Measurements from ENCODE around the gene PCYT2. TPM values are rescaled to one million over a fixed set of nuclear protein-coding genes. Genes with fewer than 3 reads are reported as not detected.

PCYT2 gene
- total RNA-seq, 1 experiment from 2014 or later, result 31.4 TPM

- TF ChIP-seq ZSCAN18 (CRISPR knock-in tag; IDR thresholded peaks at IDR 0.05), result no peak
- TF ChIP-seq ARID4B (CRISPR knock-in tag; IDR thresholded peaks at IDR 0.05; ENCODE audit: borderline replicate concordance), result 0 out of 2 replicates have a peak, but pooled peaks have one; percentile 13
- TF ChIP-seq SOX15 (CRISPR knock-in tag; IDR thresholded peaks at IDR 0.05), result no peak
Observed at GRCh38 chr17:81917565-81918332, 6.5 kb upstream of the PCYT2 start, which contains the start of gene SIRT7 (continued).

GRCh38 chr17:81916234-81917001, 5.2 kb upstream of the PCYT2 start:
- Mint-ChIP-seq H3K36me3 (peaks cover 20% of the 10 kb centered on the region), H3K27me3 (ENCODE audit: low read depth) (no peaks in the 10 kb centered on the region), H3K4me3 (peak overlapping the region; percentile 80), H3K9me3 (no peaks in the 10 kb centered on the region), H3K27ac (peak overlapping the region; percentile 73), H3K4me1 (peaks cover 13% of the 10 kb centered on the region)
- ATAC-seq (no peak), DNase-seq (ENCODE audit: low spot score) (no peak)
- CTCF ChIA-PET, result interaction anchor here (0.7 to 1.5 kb wide), 8 partner anchors 12 to 114 kb away, joined by 3 to 6 read pairs (median 4); partner anchors contain the start of genes MAFG and MCRIP1
- POLR2A ChIA-PET, result interaction anchor here (0.6 to 1.7 kb wide), 4 partner anchors 11 to 104 kb away, joined by 4 to 11 read pairs (median 4); partner anchors contain the start of gene MAFG
- TF ChIP-seq TEAD1 (CRISPR knock-in tag; IDR thresholded peaks at IDR 0.05), result no peak
- TF ChIP-seq PREB (CRISPR knock-in tag; IDR thresholded peaks at IDR 0.05; ENCODE audit: borderline replicate concordance), result no peak
- TF ChIP-seq PRDM15 (CRISPR knock-in tag; IDR thresholded peaks at IDR 0.05), result no peak
- TF ChIP-seq GTF2I (CRISPR knock-in tag; conservative IDR thresholded peaks at IDR 0.05), result no peak
- TF ChIP-seq TEAD4 (CRISPR knock-in tag; IDR thresholded peaks at IDR 0.05), result no peak
- no peak for TF ChIP-seq EMX1 (CRISPR knock-in tag; IDR thresholded peaks at IDR 0.05)
- TF ChIP-seq AFF4 (CRISPR knock-in tag; IDR thresholded peaks at IDR 0.05; ENCODE audit: borderline replicate concordance), result no peak
- no peak for TF ChIP-seq IRF1 (CRISPR knock-in tag; IDR thresholded peaks at IDR 0.05)
- TF ChIP-seq ZNF232 (CRISPR knock-in tag; IDR thresholded peaks at IDR 0.05), result no peak
- no peak for TF ChIP-seq ZNF423 (CRISPR knock-in tag; IDR thresholded peaks at IDR 0.05)
- no peak for TF ChIP-seq NR1H2 (CRISPR knock-in tag; IDR thresholded peaks at IDR 0.05)
- no peak for TF ChIP-seq ATF6 (CRISPR knock-in tag; IDR thresholded peaks at IDR 0.05)
- no peak for TF ChIP-seq CREM (CRISPR knock-in tag; IDR thresholded peaks at IDR 0.05)
